ENCODE measurements around the gene LDLRAD4. TPM values are rescaled to one million over a fixed set of nuclear protein-coding genes. Genes with fewer than 3 reads are reported as not detected.

Gene LDLRAD4
- polyA plus RNA-seq, 3 donors from 2014 or later: 4.8 to 11.3 (median 9.6) TPM

DNA sequence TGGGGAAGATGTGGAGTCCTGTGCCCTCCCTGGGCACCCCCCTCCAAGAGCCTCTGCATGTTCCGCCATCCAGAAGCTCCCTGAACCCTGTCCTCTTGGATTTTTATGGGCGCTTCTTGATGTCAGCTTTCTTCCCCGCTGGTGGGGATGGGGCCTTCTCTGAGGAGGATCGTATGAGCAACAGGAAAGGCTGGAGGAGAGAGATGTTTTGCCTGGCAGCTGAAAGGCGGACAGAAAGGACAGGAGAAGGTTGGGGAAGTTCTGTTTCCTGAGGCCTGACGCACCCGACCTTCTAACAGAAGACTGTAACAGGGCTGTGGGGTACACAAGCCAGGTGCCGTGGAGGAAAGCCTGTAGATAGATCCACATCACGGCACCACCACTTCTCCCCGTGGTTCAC is 238.8 kb downstream of the LDLRAD4 start:
- H3K27me3 Mint-ChIP-seq (ENCODE audit: low read depth in 3 of 3): peaks cover 3 to 4% (median 4%) of the 10 kb centered on the region in 3 donors
- H3K27ac Mint-ChIP-seq: peak overlapping the region in 1 of 6 donors; percentile 34
- H3K9me3 Mint-ChIP-seq: no peaks in the 10 kb centered on the region
- H3K36me3 Mint-ChIP-seq: peaks cover 0 to 4% (median 4%) of the 10 kb centered on the region in 3 donors
- peaks cover 19 to 32% of the 10 kb centered on the region in 2 donors for H3K4me1 Mint-ChIP-seq
- no peak overlapping the region for H3K4me3 Mint-ChIP-seq
- DNase-seq: no peak

DNA sequence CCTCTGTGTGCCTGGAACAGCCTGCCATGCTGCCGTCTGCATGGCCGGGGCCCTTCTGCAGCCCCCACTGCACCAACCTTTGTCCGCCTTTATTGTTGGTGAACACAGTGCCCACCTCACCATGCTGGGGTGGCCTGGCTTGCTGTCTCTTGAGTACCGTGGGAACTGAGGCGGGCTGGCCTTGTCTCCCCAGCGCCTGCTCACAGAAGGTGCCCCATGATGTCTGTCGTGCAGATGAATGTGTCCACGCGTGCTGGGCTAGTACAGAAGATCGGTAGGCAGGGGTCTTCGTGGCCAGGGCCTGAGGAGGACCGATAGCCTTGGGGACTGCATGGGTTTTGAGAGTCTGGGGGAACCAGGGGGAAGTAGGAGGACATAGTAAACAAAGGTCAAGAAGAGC is 242.4 kb downstream of the LDLRAD4 start:
- Mint-ChIP-seq H3K4me3 (no peak overlapping the region), H3K27me3 (ENCODE audit: low read depth in 3 of 3) (peaks cover 2 to 9% (median 7%) of the 10 kb centered on the region in 3 donors), H3K36me3 (peaks cover 0 to 4% (median 4%) of the 10 kb centered on the region in 3 donors), H3K9me3 (no peaks in the 10 kb centered on the region), H3K4me1 (peaks cover 50 to 61% of the 10 kb centered on the region in 2 donors), H3K27ac (peak overlapping the region in 2 of 6 donors; percentile 50 to 59)
- DNase-seq: no peak

DNA sequence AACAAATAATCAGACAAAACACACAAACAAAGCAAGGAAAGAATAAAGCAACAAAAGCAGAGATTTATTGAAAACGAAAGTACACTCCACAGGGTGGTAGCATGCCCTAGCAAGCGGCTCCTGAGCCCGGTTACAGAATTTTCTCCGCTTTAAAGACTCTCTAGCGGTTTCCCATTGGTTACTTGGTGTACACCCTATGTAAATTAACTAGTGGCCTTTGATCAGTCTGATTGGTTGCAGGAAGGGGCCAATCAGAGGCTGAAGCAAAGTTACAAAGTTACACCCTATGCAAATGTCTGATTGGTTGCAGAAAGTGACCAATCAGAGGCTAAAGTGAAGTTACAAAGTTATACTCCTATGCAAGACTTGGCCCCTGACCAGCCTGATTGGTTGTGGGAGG is 242.9 kb downstream of the LDLRAD4 start:
- peaks cover 0 to 9% (median 7%) of the 10 kb centered on the region in 3 donors for H3K27me3 Mint-ChIP-seq (ENCODE audit: low read depth in 3 of 3)
- H3K36me3 Mint-ChIP-seq: peaks cover 0 to 5% (median 4%) of the 10 kb centered on the region in 3 donors
- no peak for DNase-seq

DNA sequence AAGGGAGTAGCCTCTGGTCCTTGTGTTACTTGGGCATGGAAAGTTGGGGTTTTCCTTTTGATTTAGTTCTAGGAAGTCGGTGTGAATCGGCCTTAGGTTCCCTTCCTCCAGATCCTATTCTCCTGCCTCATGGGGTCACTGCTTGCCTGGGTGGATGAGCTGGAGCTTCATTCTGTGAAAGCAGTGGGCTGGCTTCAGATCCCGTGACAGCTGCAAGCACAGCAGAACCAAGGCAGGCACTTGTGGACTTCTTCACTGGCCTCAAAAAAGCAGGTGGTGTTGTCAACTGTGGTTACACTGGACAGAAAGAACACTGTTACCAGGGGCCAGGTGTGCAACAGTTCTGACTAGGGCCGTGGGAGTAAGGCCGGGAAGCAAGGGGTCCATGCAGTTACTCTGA is 243.4 kb downstream of the LDLRAD4 start:
- peaks cover 49 to 61% of the 10 kb centered on the region in 2 donors for H3K4me1 Mint-ChIP-seq

More for the DNA sequence above, 242.9 kb downstream of the LDLRAD4 start:
- Mint-ChIP-seq H3K4me1 (peaks cover 48 to 61% of the 10 kb centered on the region in 2 donors), H3K4me3 (no peak overlapping the region), H3K27ac (peak overlapping the region in 1 of 6 donors; percentile 59), H3K9me3 (peaks cover 0 to 1% (median 0%) of the 10 kb centered on the region in 6 donors)

DNA sequence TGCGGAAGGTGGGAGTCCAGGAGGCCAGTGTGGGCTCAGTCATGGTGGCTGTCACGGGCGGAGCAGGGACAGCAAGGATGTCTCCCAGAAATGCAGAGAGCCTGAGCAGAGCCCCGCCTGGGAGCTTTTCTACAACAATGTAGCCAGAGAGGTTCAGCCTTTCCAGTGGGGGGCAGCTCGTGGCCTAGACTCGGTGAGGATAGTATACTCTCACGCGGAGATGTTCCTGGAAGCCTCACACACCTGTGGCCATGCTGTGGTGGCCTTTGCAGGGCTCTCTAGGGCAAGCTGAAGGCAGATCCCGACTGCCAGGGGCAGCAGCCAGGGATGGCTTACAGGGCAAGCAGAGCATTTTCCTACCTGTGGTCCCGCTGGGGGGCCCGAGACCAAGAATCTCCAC is 244.1 kb downstream of the LDLRAD4 start:
- no peak for DNase-seq
- Mint-ChIP-seq H3K4me3 (no peak overlapping the region), H3K27ac (peak overlapping the region in 3 of 6 donors; percentile 3 to 73 (median 30)), H3K4me1 (peaks cover 53 to 65% of the 10 kb centered on the region in 2 donors), H3K9me3 (peaks cover 0 to 4% (median under 1%) of the 10 kb centered on the region in 6 donors), H3K27me3 (ENCODE audit: low read depth in 3 of 3) (peaks cover 0 to 9% (median 7%) of the 10 kb centered on the region in 3 donors), H3K36me3 (peaks cover 4 to 14% (median 9%) of the 10 kb centered on the region in 3 donors)

More for the DNA sequence above, 243.4 kb downstream of the LDLRAD4 start:
- peaks cover 0 to 9% (median 7%) of the 10 kb centered on the region in 3 donors for H3K27me3 Mint-ChIP-seq (ENCODE audit: low read depth in 3 of 3)
- H3K36me3 Mint-ChIP-seq: peaks cover under 1 to 9% (median 6%) of the 10 kb centered on the region in 3 donors
- H3K27ac Mint-ChIP-seq: peak overlapping the region in 3 of 6 donors; percentile 30 to 73 (median 72)
- DNase-seq: no peak
- no peak overlapping the region for H3K4me3 Mint-ChIP-seq
- H3K9me3 Mint-ChIP-seq: peaks cover 0 to 1% (median 0%) of the 10 kb centered on the region in 6 donors

DNA sequence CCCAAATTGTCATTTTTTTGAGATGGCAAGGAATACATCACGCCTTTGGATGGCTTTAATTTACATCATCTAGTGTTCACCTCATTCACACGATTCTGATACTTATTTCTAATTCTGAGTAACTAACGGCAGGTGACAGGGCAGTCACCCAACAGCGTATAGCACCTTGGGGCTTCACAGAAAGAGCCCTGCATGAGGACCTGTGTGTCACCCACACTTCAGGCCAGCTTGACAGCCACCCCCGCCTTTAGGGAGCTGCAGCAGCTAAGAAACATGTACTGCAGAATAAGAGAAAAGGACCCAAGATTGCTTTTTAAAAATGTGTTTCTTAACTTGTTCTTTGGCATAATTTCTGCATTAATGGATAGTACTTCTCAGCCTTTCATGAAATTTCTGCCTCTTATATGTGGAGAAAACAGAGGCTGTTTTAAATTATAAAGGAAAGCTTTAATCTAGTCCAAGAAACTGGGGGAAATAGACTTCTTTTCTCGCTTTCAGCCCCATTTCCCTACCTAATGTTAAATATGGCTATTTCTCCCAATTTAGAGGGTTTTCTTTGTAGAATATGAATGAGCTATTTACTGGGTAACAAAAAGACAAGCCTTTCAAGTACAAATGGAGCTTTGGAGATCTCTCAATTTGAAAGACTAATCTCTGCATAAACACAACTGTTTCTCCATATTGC is 245.1 kb downstream of the LDLRAD4 start:
- Mint-ChIP-seq H3K4me1 (peaks cover 56 to 69% of the 10 kb centered on the region in 2 donors), H3K27ac (peak overlapping the region; percentile 85 to 96 (median 94)), H3K27me3 (ENCODE audit: low read depth in 3 of 3) (peaks cover 0 to 9% (median 7%) of the 10 kb centered on the region in 3 donors), H3K9me3 (peaks cover 0 to 5% (median under 1%) of the 10 kb centered on the region in 6 donors), H3K4me3 (peak overlapping the region; percentile 91 to 97 (median 94)), H3K36me3 (peaks cover 4 to 17% (median 9%) of the 10 kb centered on the region in 3 donors)
- no peak for DNase-seq

DNA sequence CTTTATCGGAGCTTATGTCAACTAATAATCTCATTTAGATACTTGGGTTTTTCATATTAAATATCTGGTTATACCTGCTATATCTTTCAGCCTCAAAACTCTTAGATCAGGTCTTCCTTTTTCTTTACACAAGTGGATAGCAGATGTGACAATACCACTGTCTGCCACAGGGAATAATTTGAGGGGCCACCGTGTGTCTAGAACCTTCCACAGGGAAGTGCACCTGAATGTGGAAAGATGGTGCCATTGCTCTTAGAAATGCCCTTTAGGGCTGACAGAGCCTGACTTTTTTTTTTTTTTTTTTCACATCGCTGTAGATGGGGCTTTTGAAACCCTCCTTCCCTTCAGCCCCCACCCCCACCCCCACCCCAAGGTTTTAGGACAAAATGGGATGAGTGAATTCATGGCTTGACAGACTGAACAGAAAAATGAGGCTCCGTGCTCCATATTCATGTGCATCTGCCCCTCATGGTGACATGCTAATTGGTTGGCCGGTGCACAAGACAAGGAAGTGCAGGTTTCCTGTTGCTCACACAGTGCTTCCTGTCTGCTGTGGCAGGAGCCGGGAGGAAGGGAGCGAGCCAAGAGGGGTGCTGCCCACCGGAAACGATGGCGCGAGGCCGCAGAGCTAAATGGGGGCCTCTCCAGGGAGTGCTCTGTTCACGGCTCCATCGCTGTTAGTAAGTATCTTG is 246.0 kb downstream of the LDLRAD4 start:
- Mint-ChIP-seq H3K36me3 (peaks cover 4 to 17% (median 9%) of the 10 kb centered on the region in 3 donors), H3K27me3 (ENCODE audit: low read depth in 3 of 3) (peaks cover 0 to 9% (median 7%) of the 10 kb centered on the region in 3 donors), H3K4me1 (peaks cover 65 to 78% of the 10 kb centered on the region in 2 donors), H3K27ac (peak overlapping the region; percentile 87 to 96 (median 94)), H3K9me3 (peaks cover 0 to 5% (median under 1%) of the 10 kb centered on the region in 6 donors), H3K4me3 (peak overlapping the region; percentile 91 to 97 (median 94))
- DNase-seq: peak; percentile 77 to 79 (median 77)

DNA sequence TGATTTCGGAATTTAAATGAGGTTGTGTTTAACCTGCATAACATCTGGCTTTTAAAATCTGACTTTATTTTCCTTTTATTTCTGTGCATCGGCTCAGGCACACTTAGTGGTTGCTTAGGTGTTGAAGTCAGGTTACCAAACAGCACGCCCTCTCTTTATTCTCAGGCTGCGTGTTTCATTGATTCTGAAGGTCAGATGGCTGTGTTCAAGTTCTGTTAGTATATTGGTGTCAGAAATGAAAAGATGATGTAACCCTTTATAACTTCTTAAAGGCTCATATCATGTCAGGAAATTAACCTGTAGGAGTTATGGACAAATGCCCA is 246.5 kb downstream of the LDLRAD4 start:
- DNase-seq: no peak
- peaks cover 4 to 17% (median 9%) of the 10 kb centered on the region in 3 donors for H3K36me3 Mint-ChIP-seq
- H3K4me1 Mint-ChIP-seq: peaks cover 66 to 83% of the 10 kb centered on the region in 2 donors
- peaks cover 0 to 9% (median 7%) of the 10 kb centered on the region in 3 donors for H3K27me3 Mint-ChIP-seq (ENCODE audit: low read depth in 3 of 3)
- H3K4me3 Mint-ChIP-seq: peak overlapping the region; percentile 91 to 97 (median 94)
- H3K27ac Mint-ChIP-seq: peak overlapping the region; percentile 87 to 96 (median 94)
- peaks cover 0 to 5% (median under 1%) of the 10 kb centered on the region in 6 donors for H3K9me3 Mint-ChIP-seq

DNA sequence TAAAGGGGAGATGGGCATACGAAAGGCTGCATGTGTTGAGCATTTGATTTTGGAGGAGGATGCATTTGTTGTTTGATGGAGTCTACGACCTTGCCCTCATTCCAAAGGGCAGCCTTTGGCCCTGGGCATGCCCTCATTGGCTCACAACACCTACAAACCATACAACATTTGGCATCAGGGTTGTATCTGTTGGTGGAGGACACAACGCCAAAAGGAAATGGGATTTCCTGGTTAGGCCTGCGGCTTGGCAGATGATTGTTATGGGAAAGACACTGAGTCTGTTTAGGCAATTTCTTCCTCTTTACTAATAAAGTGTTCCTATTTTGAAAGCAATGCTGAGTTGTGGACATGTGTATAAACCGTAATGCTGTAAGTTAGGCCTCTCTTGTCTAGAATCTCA is 246.9 kb downstream of the LDLRAD4 start:
- peaks cover 4 to 17% (median 9%) of the 10 kb centered on the region in 3 donors for H3K36me3 Mint-ChIP-seq
- peaks cover 0 to 9% (median 4%) of the 10 kb centered on the region in 3 donors for H3K27me3 Mint-ChIP-seq (ENCODE audit: low read depth in 3 of 3)
- DNase-seq: peak in 1 of 3 donors; percentile 7
- H3K4me1 Mint-ChIP-seq: peaks cover 66 to 87% of the 10 kb centered on the region in 2 donors
- H3K9me3 Mint-ChIP-seq: peaks cover 0 to 5% (median under 1%) of the 10 kb centered on the region in 6 donors
- H3K4me3 Mint-ChIP-seq: peak overlapping the region; percentile 91 to 97 (median 94)
- H3K27ac Mint-ChIP-seq: peak overlapping the region; percentile 87 to 96 (median 94)

DNA sequence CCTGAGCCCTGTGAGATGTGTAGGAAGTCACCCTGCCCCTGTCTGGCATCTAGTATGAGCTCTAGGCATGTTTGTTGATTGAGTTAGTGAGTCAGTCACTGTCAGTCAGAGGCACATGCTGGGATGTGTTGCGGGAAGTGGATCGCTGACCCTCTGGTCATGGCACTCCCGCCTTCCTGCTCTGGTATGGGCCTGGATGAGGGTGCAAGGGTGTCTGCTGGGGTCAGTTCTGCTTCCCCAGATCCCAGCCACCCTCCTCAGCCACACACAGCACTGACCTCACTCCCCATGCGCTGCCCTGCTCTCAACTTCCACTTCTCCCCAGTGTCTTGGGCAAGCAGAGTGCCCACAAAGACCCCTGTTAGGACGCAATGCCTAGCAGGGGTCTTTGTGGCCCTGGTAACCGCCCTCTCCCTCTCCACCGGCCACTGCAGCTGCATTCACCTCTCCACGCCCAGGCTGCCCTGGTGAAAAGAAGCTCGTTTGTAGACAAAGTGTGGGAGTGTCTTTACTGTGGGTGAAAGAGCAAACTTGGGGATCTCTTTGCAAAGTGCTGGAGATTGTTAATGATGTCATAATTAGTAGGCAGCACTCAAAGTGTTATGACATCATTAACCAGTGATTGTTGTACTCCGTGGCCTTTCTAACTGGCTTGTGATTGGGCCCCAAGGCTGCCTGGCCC is 252.1 kb downstream of the LDLRAD4 start:
- DNase-seq: no peak
- H3K36me3 Mint-ChIP-seq: peaks cover 6 to 23% (median 7%) of the 10 kb centered on the region in 3 donors
- H3K4me1 Mint-ChIP-seq: peaks cover 34 to 77% of the 10 kb centered on the region in 2 donors
- peaks cover 0 to 5% (median under 1%) of the 10 kb centered on the region in 6 donors for H3K9me3 Mint-ChIP-seq
- H3K27me3 Mint-ChIP-seq (ENCODE audit: low read depth in 3 of 3): no peaks in the 10 kb centered on the region
- H3K27ac Mint-ChIP-seq: peak overlapping the region in 4 of 6 donors; percentile 23 to 80 (median 56)
- H3K4me3 Mint-ChIP-seq: no peak overlapping the region

DNA sequence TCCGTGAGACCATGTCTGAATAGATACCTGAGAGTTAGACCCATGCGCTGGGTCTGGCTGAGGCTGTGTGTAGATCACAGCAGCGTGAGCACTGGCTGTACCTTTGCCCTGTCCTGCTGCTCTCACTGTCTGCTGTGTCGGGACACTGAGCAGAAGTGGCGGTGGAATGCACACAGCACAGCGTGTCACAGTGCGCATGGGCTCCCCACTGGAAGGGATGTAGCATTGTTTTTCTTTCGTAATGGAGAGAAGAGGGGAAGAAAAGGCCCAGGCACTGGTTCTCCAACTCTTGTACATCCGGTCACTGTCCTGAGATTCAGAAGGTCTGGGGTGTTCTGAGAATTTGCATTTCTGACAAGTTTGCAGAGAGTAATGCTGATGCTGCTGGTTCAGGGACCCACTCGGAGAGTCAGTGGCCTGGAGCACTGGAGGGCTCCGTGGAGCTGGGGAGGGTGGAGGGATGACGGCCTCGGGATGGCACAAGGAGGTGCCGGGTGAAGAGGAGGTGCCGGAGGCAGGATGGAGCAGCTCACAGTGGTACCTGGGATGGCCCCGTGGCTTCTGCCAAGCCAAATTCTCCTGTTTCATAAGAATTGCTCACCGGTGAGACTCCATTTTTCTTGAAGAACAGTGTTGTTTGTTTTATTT is 252.8 kb downstream of the LDLRAD4 start:
- no peak for DNase-seq
- Mint-ChIP-seq H3K4me1 (peaks cover 29 to 70% of the 10 kb centered on the region in 2 donors), H3K27ac (peak overlapping the region; percentile 8 to 84 (median 56)), H3K4me3 (no peak overlapping the region), H3K9me3 (peaks cover 0 to 5% (median under 1%) of the 10 kb centered on the region in 6 donors), H3K27me3 (ENCODE audit: low read depth in 3 of 3) (no peaks in the 10 kb centered on the region), H3K36me3 (peaks cover 10 to 26% (median 12%) of the 10 kb centered on the region in 3 donors)

DNA sequence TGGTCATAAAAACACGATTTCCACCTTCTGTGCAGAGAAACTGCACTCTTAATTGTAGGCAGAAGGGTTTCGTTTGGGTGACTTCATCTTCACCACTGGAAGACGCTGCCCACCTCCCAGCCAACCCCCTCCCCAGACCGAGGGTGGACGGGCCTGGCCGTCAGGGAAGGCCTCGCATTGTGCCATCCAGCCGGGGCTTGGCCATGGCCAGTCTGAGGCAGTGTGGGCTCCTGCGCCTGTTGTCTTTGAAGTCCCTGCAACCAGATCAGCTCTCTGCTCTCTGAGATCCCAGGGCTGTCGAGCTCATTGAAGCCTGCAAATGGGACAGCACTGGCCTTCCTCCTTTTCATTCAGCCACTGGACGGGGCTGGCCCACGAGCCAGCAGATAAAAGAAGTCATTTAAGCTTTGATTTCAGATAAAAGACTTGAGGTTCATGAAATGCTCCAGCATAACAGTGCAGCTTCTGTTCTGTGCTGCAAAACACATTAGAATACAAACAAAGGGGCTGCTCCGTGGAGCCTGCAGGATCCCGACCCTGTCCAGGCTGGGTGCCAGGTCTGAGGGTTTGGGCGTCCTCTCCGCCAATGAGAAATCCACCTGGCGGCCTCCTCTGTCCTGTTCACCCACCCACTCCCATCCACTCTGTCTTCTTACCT is 253.5 kb downstream of the LDLRAD4 start:
- Mint-ChIP-seq H3K4me3 (no peak overlapping the region), H3K27ac (peak overlapping the region in 3 of 6 donors; percentile 12 to 63 (median 49)), H3K27me3 (ENCODE audit: low read depth in 3 of 3) (no peaks in the 10 kb centered on the region), H3K36me3 (peaks cover 7 to 23% (median 8%) of the 10 kb centered on the region in 3 donors), H3K4me1 (peaks cover 23 to 69% of the 10 kb centered on the region in 2 donors), H3K9me3 (peaks cover 0 to 5% (median 0%) of the 10 kb centered on the region in 6 donors)
- no peak for DNase-seq

Measured in immature natural killer cell (primary cell).